ENCODE results near the gene ZNF230. TPM values are rescaled to one million over a fixed set of nuclear protein-coding genes. Genes with fewer than 3 reads are reported as not detected.

ZNF230 gene
- 11.3 TPM for total RNA-seq (ENCODE audit: insufficient read depth, low replicate concordance)

GRCh38 chr19:44002566-44003460, at the start of gene ZNF230:
TSS of gene ZNF230 (plus strand) at chr19:44002957. CDS start at chr19:44007079, 4,122 bp downstream.
- DNase-seq (ENCODE audit: low spot score) = peak; percentile 99

DNA sequence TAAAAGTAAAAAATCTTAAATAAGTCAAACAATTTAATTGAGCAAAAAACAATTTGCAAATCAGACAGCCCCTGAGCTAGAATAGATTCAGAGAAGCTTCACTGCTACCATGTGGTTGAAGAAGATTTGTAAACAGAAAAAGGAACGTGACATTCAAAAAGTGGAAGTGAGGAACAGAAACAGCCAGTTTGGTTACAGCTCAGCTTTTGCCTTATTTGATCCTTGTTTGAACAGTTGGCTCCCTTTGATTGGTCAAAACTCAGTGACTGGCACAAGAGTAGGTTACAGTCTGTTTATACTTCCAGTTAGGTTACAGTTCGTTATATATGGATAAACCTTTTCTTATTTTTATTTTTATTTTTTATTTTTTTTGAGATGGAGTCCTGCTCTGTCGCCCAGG, 45.9 kb upstream of the ZNF230 start:
- DNase-seq (ENCODE audit: low spot score) = no peak

DNA sequence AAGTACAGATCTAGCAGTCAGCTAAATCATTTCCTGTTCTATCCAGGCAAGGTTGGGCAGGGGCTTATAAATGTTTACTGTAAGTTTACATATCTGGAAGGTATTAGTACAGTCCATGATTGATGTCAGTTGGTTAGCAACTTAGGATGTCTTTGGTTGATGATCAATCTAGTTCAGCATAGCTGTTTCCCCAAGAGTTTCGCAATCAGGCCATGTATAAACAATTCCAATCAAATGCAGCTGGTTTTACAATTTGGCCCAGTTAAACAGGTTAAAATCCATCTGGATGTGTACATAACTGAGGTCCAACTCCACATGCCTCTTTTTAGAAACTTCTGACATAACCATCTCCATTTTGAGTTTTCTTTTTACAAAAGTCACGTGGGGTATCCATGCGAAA, 44.9 kb upstream of the ZNF230 start:
- DNase-seq (ENCODE audit: low spot score) = no peak

GRCh38 chr19:43960411-43960810, 42.3 kb upstream of the ZNF230 start:
- DNase-seq (ENCODE audit: low spot score) = no peak

DNA sequence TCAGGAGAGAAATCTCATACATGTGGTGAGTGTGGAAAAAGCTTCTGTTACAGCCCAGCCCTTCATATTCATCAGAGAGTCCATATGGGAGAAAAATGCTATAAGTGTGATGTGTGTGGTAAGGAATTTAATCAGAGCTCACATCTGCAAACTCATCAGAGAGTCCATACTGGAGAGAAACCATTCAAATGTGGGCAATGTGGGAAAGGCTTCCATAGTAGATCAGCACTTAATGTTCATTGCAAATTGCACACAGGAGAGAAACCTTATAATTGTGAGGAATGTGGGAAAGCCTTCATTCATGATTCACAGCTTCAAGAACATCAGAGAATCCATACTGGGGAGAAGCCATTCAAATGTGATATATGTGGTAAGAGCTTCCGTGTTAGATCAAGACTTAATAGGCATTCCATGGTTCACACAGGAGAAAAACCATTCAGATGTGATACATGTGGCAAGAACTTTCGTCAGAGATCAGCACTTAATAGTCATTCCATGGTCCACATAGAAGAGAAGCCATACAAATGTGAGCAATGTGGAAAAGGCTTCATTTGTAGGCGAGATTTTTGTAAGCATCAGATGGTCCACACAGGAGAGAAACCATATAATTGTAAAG, 36.6 kb upstream of the ZNF230 start:
- no peak for DNase-seq (ENCODE audit: low spot score)

DNA sequence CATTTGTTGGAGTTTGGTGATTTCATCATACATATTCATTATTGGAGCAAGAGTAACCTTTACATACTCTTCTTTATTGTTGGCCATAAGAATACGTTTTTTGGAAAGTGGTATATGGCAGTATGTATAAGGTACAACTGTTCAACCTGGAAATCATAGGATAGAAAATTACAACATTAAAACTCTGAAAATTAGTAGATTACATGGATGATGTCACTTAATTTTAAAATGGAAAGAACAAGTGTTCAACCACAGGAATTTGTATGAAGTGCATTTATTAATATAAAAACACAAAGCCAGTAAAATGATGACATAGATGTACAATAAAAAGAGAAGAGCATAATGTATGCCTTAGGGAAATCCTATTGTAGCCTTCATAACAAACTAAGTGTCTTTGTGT, 26.0 kb upstream of the ZNF230 start:
- DNase-seq (ENCODE audit: low spot score) = no peak

DNA sequence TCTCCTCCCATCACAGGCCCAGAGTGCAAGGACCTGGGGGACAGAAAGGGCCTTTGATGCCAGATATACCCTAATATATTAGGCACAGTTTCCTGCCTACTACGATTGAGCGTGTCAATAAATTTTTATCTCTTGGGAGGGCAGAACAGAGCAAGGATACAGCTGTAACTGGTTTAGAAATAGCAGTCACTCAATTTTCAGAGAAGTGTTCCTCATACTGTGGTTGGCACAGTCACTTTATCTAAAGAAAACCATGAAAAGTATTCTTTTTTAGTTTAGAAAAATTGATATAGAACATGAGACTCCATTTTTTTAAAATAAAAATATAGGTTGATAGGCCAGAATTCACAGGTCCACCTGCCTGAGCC, 19.2 kb upstream of the ZNF230 start:
- DNase-seq (ENCODE audit: low spot score) = no peak

DNA sequence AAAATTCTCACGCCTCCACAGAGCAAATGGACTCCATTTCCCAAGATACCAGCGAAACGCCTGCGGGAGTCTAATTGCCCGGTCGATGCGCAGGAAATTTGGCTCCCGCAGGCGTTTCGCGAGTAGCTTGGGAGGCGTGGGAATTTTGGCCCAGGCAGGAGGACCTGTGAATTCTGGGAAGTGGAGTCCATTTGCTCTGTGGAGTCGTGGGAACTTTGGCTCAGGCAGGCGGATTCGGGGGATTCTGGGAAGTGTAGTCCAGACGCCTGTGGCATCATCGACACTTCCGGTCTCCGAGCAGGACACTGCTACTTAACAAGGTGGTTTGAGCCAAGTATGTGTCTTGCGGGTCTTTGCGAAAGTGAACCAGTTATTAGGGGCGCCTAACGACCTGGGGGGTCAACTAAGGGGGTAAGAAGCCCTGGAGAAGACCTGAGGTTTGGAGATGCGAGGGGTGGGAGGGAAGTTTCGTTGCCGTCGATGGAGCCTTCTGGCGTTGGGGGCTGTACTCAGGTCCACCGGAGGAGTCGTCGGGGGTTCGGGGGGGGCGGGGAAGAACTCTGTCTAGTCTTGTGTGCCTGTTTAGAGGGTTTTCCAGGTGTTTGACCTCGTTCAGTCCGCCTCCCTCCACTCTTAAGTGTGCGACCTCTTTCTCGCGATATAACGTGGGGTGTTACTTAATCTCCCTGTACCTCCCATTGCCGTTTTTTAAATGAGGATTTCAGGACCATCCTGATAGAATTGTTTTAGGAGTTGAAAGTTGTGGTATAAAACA, 18.7 kb upstream of the ZNF230 start, which contains the start of gene ZNF155:
ZNF155 (plus strand) TSS at position 277 of the 775 bp plus-strand sequence. CDS start 4,356 bp downstream, outside the sequence.
- peak; percentile 99 for DNase-seq (ENCODE audit: low spot score)

DNA sequence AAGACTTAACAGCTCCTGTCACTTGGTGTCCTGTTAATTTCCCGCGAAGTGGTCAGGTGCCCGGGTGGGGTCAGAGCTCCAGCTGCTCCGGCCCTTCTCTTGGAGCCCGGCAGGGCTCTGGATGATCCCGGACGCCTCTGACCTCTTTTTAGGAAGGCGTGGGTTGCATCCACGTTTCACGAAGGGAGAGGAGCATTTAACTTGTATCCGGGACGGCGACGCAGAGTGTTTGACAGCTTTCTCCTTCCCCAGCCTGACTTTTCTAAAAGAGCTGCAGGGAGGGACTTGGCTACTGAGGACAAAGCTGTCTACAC, 18.1 kb upstream of the ZNF230 start:
- DNase-seq (ENCODE audit: low spot score) = no peak

DNA sequence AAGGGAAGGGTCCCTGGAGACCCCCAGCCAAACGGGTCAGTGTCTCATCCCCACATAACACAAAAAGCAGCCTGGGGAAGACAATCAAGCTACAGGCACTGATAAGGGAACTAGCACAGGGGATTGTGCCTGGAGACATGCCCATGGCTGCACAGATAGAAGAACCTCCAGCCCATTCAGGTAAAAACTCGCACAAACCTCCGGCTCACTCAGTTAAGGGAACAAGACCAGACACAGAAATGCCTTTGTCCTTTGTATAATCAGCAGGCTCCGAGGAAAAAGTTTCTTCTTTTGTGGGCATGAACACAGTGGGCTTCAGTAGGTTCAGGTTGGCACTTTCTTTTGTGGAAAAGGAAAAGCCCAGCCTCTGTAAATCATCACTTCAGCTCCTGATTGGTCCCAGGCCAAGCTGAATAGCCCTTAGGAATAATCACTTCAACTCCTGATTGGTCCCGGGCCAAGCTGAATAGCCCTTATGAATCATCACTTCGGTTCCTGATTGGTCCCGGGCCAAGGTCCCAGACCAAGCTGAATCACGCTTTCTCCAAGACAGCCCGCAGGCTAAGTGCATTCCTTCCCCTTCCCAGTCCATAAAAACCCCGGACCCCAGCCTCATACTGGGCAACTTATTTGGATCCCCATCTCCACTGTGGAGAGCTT, 5.0 kb upstream of the ZNF230 start:
- DNase-seq (ENCODE audit: low spot score) = no peak

DNA sequence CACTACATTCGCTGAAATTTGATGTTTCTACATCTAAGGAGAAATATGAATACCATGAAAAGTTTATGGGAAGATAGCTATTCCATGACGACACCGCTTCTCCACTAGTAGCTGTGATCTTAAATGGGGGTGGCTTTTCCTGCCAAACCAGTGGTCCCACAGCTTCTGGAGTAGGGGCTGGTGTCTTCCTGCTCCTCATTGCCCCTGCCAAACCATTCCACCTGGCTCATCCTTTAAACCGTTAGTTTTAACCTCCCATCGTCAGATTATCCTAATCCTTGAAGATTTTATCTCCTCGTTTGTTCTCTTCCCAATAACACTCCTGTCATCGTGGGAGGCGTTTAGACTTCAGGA, 568 bp upstream of the ZNF230 start:
- DNase-seq (ENCODE audit: low spot score) = peak; percentile 1

DNA sequence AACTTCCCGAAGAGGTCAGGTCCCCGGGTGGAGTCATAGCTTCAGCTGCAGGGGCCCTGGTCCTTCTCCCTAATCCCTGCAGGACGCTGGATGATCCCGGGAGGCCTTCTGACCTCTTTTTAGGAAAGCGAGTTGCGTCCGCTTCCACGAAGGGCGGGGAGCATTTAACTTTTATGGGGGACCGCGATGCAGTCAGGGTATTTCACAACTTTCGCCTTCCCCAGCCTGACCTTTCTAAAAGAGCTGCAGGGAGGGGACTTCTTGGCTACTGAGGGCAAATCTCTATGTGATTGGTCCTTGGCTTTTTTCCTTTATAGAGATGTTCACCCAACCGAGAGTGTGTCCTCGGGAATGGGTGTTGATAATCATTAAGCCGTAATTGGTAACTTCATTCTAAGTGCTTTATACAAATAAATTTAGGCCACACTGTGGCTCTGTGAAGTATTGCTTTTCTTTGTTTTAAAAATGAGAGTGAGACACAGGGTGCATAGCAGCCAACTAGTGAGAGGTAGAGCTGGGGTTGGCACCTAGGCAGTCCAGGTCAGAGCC, 778 bp downstream of the ZNF230 start:
- peak; percentile 25 for DNase-seq (ENCODE audit: low spot score)

- no peak for DNase-seq (ENCODE audit: low spot score)
These were observed 3.2 kb downstream of the ZNF230 start for GRCh38 chr19:44005973-44006372.

DNA sequence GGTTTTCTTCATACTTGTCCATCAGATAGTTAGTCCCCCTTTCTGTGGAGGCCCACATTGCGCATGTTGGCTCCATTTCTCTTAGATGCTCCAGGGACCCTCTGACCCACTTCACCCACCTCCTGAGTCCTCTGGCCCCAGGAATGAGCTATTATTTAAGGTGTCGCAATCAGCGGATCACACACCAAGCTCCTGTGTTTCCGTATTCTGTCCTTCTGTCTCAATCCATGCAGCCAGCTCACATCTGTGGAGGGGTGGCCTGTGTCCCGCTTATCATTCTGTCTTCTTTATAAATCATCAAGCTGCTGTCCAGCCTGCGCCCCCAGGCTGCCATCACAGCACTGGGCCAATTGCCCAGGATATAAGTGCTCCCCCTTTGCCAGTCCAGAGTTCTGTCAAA, 4.7 kb downstream of the ZNF230 start:
- no peak for DNase-seq (ENCODE audit: low spot score)

GRCh38 chr19:44010468-44010867, 7.7 kb downstream of the ZNF230 start:
- no peak for DNase-seq (ENCODE audit: low spot score)

- DNase-seq (ENCODE audit: low spot score) = no peak
These were observed 16.7 kb downstream of the ZNF230 start for GRCh38 chr19:44019498-44019897.

GRCh38 chr19:44021221-44021620, 18.5 kb downstream of the ZNF230 start:
- no peak for DNase-seq (ENCODE audit: low spot score)

DNA sequence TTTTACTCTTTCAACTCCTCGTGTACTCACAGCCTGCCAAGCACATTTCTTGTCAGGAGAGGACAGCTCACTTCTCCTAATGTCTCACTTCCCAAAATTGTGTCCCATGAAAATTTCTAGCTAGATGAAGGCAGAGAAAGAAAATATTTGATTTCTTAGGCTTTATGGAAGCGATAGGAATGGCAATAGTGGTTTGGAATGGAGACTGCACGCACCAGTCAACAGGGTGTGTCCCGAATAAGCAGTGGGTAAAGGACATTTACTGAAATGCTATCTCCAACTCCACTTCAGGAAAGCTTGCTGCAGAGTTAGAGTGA, 22.1 kb downstream of the ZNF230 start:
- no peak for DNase-seq (ENCODE audit: low spot score)

- DNase-seq (ENCODE audit: low spot score) = peak; percentile 95
These were observed 22.6 kb downstream of the ZNF230 start, which contains the start of gene ZNF222 for GRCh38 chr19:44025217-44025936. TSS of gene ZNF222 (plus strand) at chr19:44025379. CDS start at chr19:44025437, 58 bp downstream.

DNA sequence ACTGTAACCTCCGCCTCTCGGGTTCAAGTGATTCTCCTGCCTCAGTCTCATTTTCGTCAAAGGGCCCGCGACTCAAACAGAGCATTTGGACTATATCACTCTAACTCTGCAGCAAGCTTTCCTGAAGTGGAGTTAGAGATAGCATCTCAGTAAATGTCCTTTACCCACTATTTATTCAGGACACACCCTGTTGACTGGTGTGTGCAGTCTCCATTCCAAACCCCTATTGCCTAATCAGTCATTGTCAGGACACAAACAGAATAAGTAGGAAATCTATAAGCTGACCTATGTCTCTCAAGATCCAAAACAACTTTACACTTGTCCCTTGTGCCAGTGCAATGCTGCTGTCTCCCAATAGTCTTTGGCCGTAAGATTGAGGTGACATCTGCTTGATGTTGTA, 23.9 kb downstream of the ZNF230 start:
- no peak for DNase-seq (ENCODE audit: low spot score)

DNA sequence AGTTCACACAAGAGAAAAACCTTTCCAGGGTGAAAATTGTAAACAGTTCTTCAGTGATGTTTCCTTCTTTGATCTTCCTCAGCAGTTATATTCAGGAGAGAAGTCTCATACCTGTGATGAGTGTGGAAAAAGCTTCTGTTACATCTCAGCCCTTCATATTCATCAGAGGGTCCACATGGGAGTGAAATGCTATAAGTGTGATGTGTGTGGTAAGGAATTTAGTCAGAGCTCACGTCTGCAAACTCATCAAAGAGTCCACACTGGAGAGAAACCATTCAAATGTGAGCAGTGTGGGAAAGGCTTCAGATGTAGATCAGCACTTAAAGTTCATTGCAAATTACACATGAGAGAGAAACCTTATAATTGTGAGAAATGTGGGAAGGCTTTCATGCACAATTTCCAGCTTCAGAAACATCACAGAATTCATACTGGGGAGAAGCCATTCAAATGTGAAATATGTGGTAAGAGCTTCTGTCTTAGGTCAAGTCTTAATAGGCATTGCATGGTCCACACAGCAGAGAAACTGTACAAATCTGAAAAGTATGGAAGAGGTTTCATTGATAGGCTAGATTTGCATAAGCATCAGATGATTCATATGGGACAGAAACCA, 29.3 kb downstream of the ZNF230 start:
- DNase-seq (ENCODE audit: low spot score) = no peak

All from umbilical cord (tissue), 2 donors.